OCI-M2 (cell line): ENCODE data around the gene OSTN.
"Not testable (repeated sequence)": the region's sequence is repeated elsewhere in the genome, so short reads cannot be mapped to it uniquely, and the experiment has no call there.

Experiments
- DNase-seq: peaks from one replicate; lab custom pipeline; 2025; ENCODE audit not compliant: unreplicated experiment; lab: John Stamatoyannopoulos, UW

The OSTN gene

GRCh38 chr3:191198932-191199331 lies at the start of gene OSTN:
TSS of gene OSTN (plus strand) at chr3:191199241. CDS start at chr3:191212533, 13,292 bp downstream.
- DNase-seq = no peak

GRCh38 chr3:191151653-191152052 lies 47.4 kb upstream of the OSTN start:
- no peak for DNase-seq

- DNase-seq = no peak
Measured at GRCh38 chr3:191154827-191155226, 44.2 kb upstream of the OSTN start.

- no peak for DNase-seq
Measured at GRCh38 chr3:191158247-191158646, 40.8 kb upstream of the OSTN start.

GRCh38 chr3:191158815-191159214 lies 40.2 kb upstream of the OSTN start:
- DNase-seq = no peak

GRCh38 chr3:191165802-191166201 lies 33.2 kb upstream of the OSTN start:
- DNase-seq = no peak

- DNase-seq = no peak
Measured at GRCh38 chr3:191166368-191166767, 32.7 kb upstream of the OSTN start.

- no peak for DNase-seq
Measured at GRCh38 chr3:191169566-191169965, 29.5 kb upstream of the OSTN start.

GRCh38 chr3:191170097-191170496 lies 28.9 kb upstream of the OSTN start:
- no peak for DNase-seq

- no peak for DNase-seq
Measured at GRCh38 chr3:191175102-191175501, 23.9 kb upstream of the OSTN start.

GRCh38 chr3:191176038-191176785 lies 22.8 kb upstream of the OSTN start:
- no peak for DNase-seq

- not testable (repeated sequence) for DNase-seq
Measured at GRCh38 chr3:191185382-191185781, 13.7 kb upstream of the OSTN start.

- not testable (repeated sequence) for DNase-seq
Measured at GRCh38 chr3:191188246-191188645, 10.8 kb upstream of the OSTN start.

- not testable (repeated sequence) for DNase-seq
Measured at GRCh38 chr3:191192270-191192669, 6.8 kb upstream of the OSTN start.

GRCh38 chr3:191192941-191193340 lies 6.1 kb upstream of the OSTN start:
- no peak for DNase-seq

- no peak for DNase-seq
Measured at GRCh38 chr3:191197761-191198306, 1.2 kb upstream of the OSTN start.

GRCh38 chr3:191198480-191198879 lies 561 bp upstream of the OSTN start:
- DNase-seq = no peak

- no peak for DNase-seq
Measured at GRCh38 chr3:191210032-191210431, 11.0 kb downstream of the OSTN start.

- no peak for DNase-seq
Measured at GRCh38 chr3:191216510-191216909, 17.5 kb downstream of the OSTN start.

GRCh38 chr3:191217301-191217700 lies 18.3 kb downstream of the OSTN start:
- no peak for DNase-seq

- DNase-seq = no peak
Measured at GRCh38 chr3:191220908-191221307, 21.9 kb downstream of the OSTN start.

GRCh38 chr3:191221638-191222037 lies 22.6 kb downstream of the OSTN start:
- no peak for DNase-seq

- no peak for DNase-seq
Measured at GRCh38 chr3:191227541-191227940, 28.5 kb downstream of the OSTN start.
